Parathyroid adenoma (tissue), 2 donors: Measurements from ENCODE around the gene GID4.

Experiments
- H2AFZ ChIP-seq: fragments of 300-600 bp; sonication (generic); one replicate; pipeline ENCODE4 v1.7.0; 2017; ENCODE audit warnings: antibody characterized with exemption, mild to moderate bottlenecking
- H3K27ac ChIP-seq: fragments of 300-600 bp; sonication (generic); one replicate; pipeline ENCODE4 v1.7.0; 2017
- H3K27me3 ChIP-seq: fragments of 300-600 bp; sonication (generic); one replicate; pipeline ENCODE4 v1.7.0; 2017; ENCODE audit warnings: low read length; ENCODE audit not compliant: control insufficient read depth, insufficient read depth
- H3K36me3 ChIP-seq: fragments of 300-600 bp; sonication (generic); one replicate; pipeline ENCODE4 v1.7.0; 2017; ENCODE audit warnings: low read length; ENCODE audit not compliant: control insufficient read depth, insufficient read depth
- H3K4me1 ChIP-seq: fragments of 300-600 bp; sonication (generic); one replicate; pipeline ENCODE4 v1.7.0; 2017; ENCODE audit warnings: control low read depth
- H3K4me2 ChIP-seq: fragments of 300-600 bp; sonication (generic); one replicate; pipeline ENCODE4 v1.7.0; 2017; ENCODE audit warnings: low read length
- H3K4me3 ChIP-seq: fragments of 300-600 bp; sonication (generic); one replicate; pipeline ENCODE4 v1.7.0; 2017; ENCODE audit warnings: low read depth, low read length
- H3K79me2 ChIP-seq: fragments of 300-600 bp; sonication (generic); one replicate; pipeline ENCODE4 v1.7.0; 2017; ENCODE audit warnings: control low read depth
- H3K9ac ChIP-seq: fragments of 300-600 bp; sonication (generic); one replicate; pipeline ENCODE4 v1.7.0; 2017; ENCODE audit warnings: mild to moderate bottlenecking
- H3K9me3 ChIP-seq: fragments of 300-600 bp; sonication (generic); one replicate; pipeline ENCODE4 v1.7.0; 2017; ENCODE audit warnings: low read length; ENCODE audit not compliant: control insufficient read depth
- TF ChIP-seq, protein P1 (sequence below): fragments of 300-600 bp; sonication (generic); IDR thresholded peaks from one replicate; pipeline ENCODE4 v1.7.0; 2017; ENCODE audit warnings: antibody characterized with exemption, mild to moderate bottlenecking
- donor health status: primary hyperparathyroidism.

GID4 gene

DNA sequence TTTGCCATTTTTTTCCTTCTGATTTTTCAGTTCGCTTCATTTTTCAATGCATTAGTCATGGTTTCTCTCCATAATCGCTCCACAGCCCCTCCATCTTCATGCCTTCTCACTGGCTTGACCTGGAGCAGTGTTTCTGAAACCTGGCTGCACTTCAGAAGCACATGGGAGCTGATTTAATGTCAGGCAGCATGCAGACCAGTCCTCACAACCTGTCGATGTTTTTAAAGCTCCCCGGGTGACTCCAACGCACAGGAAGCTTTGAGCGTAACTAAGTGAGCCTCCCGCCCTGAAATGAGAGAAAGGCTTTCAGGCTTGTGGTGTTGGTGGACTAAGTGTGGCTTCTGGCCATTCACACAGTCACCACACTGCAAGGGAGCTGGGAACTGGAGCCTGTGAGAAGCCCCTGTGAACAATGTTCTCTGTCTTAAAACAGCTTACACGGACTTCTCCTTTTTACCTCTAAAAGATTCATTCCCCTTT, 31.7 kb downstream of the GID4 start:
- Histone ChIP-seq H3K27me3 (no peaks in the 10 kb centered on the region), H2AFZ (peak overlapping the region; percentile 28), H3K36me3 (no peaks in the 10 kb centered on the region), H3K4me1 (no peaks in the 10 kb centered on the region), H3K9me3 (no peaks in the 10 kb centered on the region), H3K4me3 (no peak overlapping the region), H3K27ac (no peak overlapping the region), H3K79me2 (no peaks in the 10 kb centered on the region), H3K9ac (no peak overlapping the region), H3K4me2 (no peak overlapping the region)
- TF ChIP-seq, protein P1, sequence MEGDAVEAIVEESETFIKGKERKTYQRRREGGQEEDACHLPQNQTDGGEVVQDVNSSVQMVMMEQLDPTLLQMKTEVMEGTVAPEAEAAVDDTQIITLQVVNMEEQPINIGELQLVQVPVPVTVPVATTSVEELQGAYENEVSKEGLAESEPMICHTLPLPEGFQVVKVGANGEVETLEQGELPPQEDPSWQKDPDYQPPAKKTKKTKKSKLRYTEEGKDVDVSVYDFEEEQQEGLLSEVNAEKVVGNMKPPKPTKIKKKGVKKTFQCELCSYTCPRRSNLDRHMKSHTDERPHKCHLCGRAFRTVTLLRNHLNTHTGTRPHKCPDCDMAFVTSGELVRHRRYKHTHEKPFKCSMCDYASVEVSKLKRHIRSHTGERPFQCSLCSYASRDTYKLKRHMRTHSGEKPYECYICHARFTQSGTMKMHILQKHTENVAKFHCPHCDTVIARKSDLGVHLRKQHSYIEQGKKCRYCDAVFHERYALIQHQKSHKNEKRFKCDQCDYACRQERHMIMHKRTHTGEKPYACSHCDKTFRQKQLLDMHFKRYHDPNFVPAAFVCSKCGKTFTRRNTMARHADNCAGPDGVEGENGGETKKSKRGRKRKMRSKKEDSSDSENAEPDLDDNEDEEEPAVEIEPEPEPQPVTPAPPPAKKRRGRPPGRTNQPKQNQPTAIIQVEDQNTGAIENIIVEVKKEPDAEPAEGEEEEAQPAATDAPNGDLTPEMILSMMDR = no peak

GRCh38 chr17:18071751-18072150, 32.5 kb downstream of the GID4 start:
- H3K79me2 ChIP-seq = no peaks in the 10 kb centered on the region
- no peaks in the 10 kb centered on the region for H3K9me3 ChIP-seq
- TF ChIP-seq, protein P1 = no peak

DNA sequence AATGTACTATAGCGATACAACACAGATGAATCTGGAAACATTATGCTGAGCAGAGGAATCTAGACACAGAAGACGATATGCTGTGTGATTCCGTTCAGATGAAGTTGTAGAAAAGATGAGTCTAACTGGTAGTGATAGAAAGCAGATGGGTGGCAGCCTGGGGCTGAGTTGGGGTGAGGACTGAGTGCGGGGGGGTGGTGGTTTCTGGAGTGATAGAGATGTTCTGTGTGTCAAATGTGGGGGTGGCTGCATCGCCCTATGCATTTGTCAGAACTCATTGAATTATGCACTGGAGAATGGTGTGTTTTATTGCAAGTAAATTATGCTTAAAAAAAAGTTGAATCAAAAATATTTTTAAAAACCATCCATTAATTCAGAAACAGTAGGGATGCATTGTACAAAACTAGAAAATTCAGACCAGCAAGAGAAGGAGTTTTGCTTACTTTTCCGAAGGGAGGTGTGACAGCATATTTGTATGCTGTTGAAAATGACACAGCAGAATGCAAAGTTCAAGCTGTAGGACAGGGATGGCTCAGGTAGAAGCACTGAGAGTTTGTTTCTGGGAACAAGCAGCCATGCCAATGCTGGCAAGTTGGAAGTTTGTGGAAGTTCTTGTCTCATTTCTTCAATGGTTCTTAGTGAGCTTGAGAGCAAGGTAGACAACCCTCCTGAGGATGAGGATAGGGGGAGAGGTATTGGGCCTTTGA, 35.5 kb downstream of the GID4 start:
- TF ChIP-seq, protein P1 = no peak
- H2AFZ ChIP-seq = no peak overlapping the region
- no peaks in the 10 kb centered on the region for H3K36me3 ChIP-seq

More at GRCh38 chr17:18071751-18072150, 32.5 kb downstream of the GID4 start:
- Histone ChIP-seq H3K9ac (no peak overlapping the region), H3K4me3 (no peak overlapping the region), H3K4me2 (no peak overlapping the region), H3K4me1 (no peaks in the 10 kb centered on the region), H3K27ac (no peak overlapping the region), H3K27me3 (no peaks in the 10 kb centered on the region), H3K36me3 (no peaks in the 10 kb centered on the region), H2AFZ (no peak overlapping the region)

GRCh38 chr17:18076936-18077335, 37.7 kb downstream of the GID4 start:
- Histone ChIP-seq H3K36me3 (no peaks in the 10 kb centered on the region), H3K4me2 (no peak overlapping the region), H3K27ac (no peak overlapping the region), H3K4me1 (no peaks in the 10 kb centered on the region), H3K27me3 (no peaks in the 10 kb centered on the region), H3K79me2 (no peaks in the 10 kb centered on the region), H2AFZ (no peak overlapping the region), H3K9me3 (no peaks in the 10 kb centered on the region), H3K9ac (no peak overlapping the region), H3K4me3 (no peak overlapping the region)
- TF ChIP-seq, protein P1 = no peak

More for the DNA sequence above, 35.5 kb downstream of the GID4 start:
- no peaks in the 10 kb centered on the region for H3K79me2 ChIP-seq
- H3K4me1 ChIP-seq = no peaks in the 10 kb centered on the region
- H3K27me3 ChIP-seq = no peaks in the 10 kb centered on the region
- H3K27ac ChIP-seq = no peak overlapping the region
- no peak overlapping the region for H3K9ac ChIP-seq
- H3K9me3 ChIP-seq = no peaks in the 10 kb centered on the region
- no peak overlapping the region for H3K4me2 ChIP-seq
- no peak overlapping the region for H3K4me3 ChIP-seq

DNA sequence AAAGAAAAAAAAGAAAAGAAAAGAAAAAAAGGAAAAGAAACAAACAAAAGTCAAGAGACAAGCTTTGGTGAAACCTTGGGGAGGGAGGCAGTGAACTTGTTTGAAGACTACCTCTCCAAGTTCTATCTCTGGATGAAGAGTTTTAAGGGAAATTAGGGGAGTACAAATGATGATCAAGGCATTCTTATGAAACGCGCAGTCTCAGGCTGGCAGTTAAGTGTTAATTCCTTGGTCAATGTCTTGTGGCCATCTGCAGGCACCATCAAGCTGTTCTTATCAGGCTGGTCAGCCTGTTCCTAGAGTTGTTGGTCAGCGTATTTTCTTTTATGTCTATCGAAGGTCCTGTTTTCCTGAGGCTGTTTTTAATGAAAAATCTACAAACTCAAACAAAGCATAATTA, 40.3 kb downstream of the GID4 start:
- Histone ChIP-seq H3K27ac (no peak overlapping the region), H2AFZ (no peak overlapping the region), H3K9me3 (no peaks in the 10 kb centered on the region), H3K27me3 (no peaks in the 10 kb centered on the region), H3K9ac (no peak overlapping the region), H3K4me3 (no peak overlapping the region), H3K79me2 (no peaks in the 10 kb centered on the region), H3K4me2 (no peak overlapping the region), H3K36me3 (no peaks in the 10 kb centered on the region), H3K4me1 (no peaks in the 10 kb centered on the region)
- TF ChIP-seq, protein P1 = no peak
